ENCODE measurements around the gene TNFAIP6. TPM values are rescaled to one million over a fixed set of nuclear protein-coding genes. Genes with fewer than 3 reads are reported as not detected.

TNFAIP6 gene
- total RNA-seq, 1 donor from 2014 or later, result not detected

GRCh38 chr2:151359768-151360461 lies 2.5 kb downstream of the TNFAIP6 start:
- peaks cover 4% of the 10 kb centered on the region for H3K4me1 Mint-ChIP-seq (ENCODE audit: unreplicated experiment)
- no peak for TF ChIP-seq CTCF (IDR thresholded peaks at IDR 0.05; ENCODE audit: unreplicated experiment)
- H3K27me3 Mint-ChIP-seq (ENCODE audit: unreplicated experiment), result peaks cover 1% of the 10 kb centered on the region
- no peaks in the 10 kb centered on the region for H3K36me3 Mint-ChIP-seq (ENCODE audit: low read depth, unreplicated experiment)
- H3K9me3 Mint-ChIP-seq (ENCODE audit: unreplicated experiment), result no peaks in the 10 kb centered on the region
- H3K4me3 Mint-ChIP-seq (ENCODE audit: unreplicated experiment), result no peak overlapping the region
- no peak for DNase-seq (ENCODE audit: low spot score)
- no peak overlapping the region for H3K27ac Mint-ChIP-seq (ENCODE audit: unreplicated experiment)

- TF ChIP-seq CTCF (IDR thresholded peaks at IDR 0.05; ENCODE audit: unreplicated experiment), result no peak
- peaks cover 1% of the 10 kb centered on the region for H3K27me3 Mint-ChIP-seq (ENCODE audit: unreplicated experiment)
- no peaks in the 10 kb centered on the region for H3K36me3 Mint-ChIP-seq (ENCODE audit: low read depth, unreplicated experiment)
- no peaks in the 10 kb centered on the region for H3K9me3 Mint-ChIP-seq (ENCODE audit: unreplicated experiment)
- DNase-seq (ENCODE audit: low spot score), result no peak
- H3K4me3 Mint-ChIP-seq (ENCODE audit: unreplicated experiment), result no peak overlapping the region
- H3K27ac Mint-ChIP-seq (ENCODE audit: unreplicated experiment), result no peak overlapping the region
- H3K4me1 Mint-ChIP-seq (ENCODE audit: unreplicated experiment), result peaks cover 4% of the 10 kb centered on the region
Observed at GRCh38 chr2:151361674-151362370, 4.4 kb downstream of the TNFAIP6 start.

GRCh38 chr2:151363709-151364108 lies 6.3 kb downstream of the TNFAIP6 start:
- no peak for TF ChIP-seq CTCF (IDR thresholded peaks at IDR 0.05; ENCODE audit: unreplicated experiment)
- Mint-ChIP-seq H3K4me3 (ENCODE audit: unreplicated experiment) (no peak overlapping the region), H3K27ac (ENCODE audit: unreplicated experiment) (no peak overlapping the region), H3K9me3 (ENCODE audit: unreplicated experiment) (no peaks in the 10 kb centered on the region), H3K4me1 (ENCODE audit: unreplicated experiment) (peaks cover 4% of the 10 kb centered on the region), H3K36me3 (ENCODE audit: low read depth, unreplicated experiment) (no peaks in the 10 kb centered on the region), H3K27me3 (ENCODE audit: unreplicated experiment) (peaks cover 1% of the 10 kb centered on the region)
- no peak for DNase-seq (ENCODE audit: low spot score)

GRCh38 chr2:151367571-151367970 lies 10.2 kb downstream of the TNFAIP6 start:
- no peak overlapping the region for H3K4me3 Mint-ChIP-seq (ENCODE audit: unreplicated experiment)
- no peaks in the 10 kb centered on the region for H3K9me3 Mint-ChIP-seq (ENCODE audit: unreplicated experiment)
- TF ChIP-seq CTCF (IDR thresholded peaks at IDR 0.05; ENCODE audit: unreplicated experiment), result no peak
- no peaks in the 10 kb centered on the region for H3K36me3 Mint-ChIP-seq (ENCODE audit: low read depth, unreplicated experiment)
- peaks cover 1% of the 10 kb centered on the region for H3K27me3 Mint-ChIP-seq (ENCODE audit: unreplicated experiment)
- no peak overlapping the region for H3K27ac Mint-ChIP-seq (ENCODE audit: unreplicated experiment)
- peaks cover 4% of the 10 kb centered on the region for H3K4me1 Mint-ChIP-seq (ENCODE audit: unreplicated experiment)
- DNase-seq (ENCODE audit: low spot score), result no peak

- no peak overlapping the region for H3K27ac Mint-ChIP-seq (ENCODE audit: unreplicated experiment)
- H3K27me3 Mint-ChIP-seq (ENCODE audit: unreplicated experiment), result no peaks in the 10 kb centered on the region
- H3K4me3 Mint-ChIP-seq (ENCODE audit: unreplicated experiment), result no peak overlapping the region
- no peaks in the 10 kb centered on the region for H3K9me3 Mint-ChIP-seq (ENCODE audit: unreplicated experiment)
- DNase-seq (ENCODE audit: low spot score), result no peak
- H3K4me1 Mint-ChIP-seq (ENCODE audit: unreplicated experiment), result no peaks in the 10 kb centered on the region
- TF ChIP-seq CTCF (IDR thresholded peaks at IDR 0.05; ENCODE audit: unreplicated experiment), result no peak
- H3K36me3 Mint-ChIP-seq (ENCODE audit: low read depth, unreplicated experiment), result no peaks in the 10 kb centered on the region
Observed at GRCh38 chr2:151374436-151374835, 17.0 kb downstream of the TNFAIP6 start.
